ENCODE measurements around the gene SPESP1.

SPESP1 gene

DNA sequence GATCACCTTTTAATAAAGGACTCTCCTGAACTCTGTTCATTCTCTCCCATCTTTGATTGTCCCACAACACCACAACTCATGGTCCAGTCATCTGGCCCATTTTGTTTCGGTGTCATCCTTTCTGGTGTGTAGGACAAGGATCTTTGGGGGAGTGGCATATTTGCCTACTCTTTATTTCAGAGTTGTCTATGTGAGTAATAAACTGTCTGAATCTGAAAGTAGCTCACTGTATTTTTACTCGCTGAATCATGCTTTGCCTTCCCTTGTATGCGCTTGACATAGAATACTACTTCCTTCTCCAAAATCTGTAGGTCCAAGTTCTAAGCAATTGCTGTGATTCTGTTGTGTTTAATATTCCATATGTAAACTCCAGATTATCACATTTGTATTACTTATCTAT lies 54.3 kb downstream of the SPESP1 start:
- Histone ChIP-seq H3K27me3 (ENCODE audit: insufficient read depth, low read length, poor library complexity, severe bottlenecking) (no peaks in the 10 kb centered on the region), H2AFZ (ENCODE audit: low read length) (no peak overlapping the region), H3K4me2 (ENCODE audit: low read depth, low read length, poor library complexity, severe bottlenecking) (no peak overlapping the region), H3K4me1 (ENCODE audit: insufficient read depth, low read length, poor library complexity, severe bottlenecking) (no peaks in the 10 kb centered on the region), H3K9ac (ENCODE audit: low read depth, low read length, poor library complexity, severe bottlenecking) (no peak overlapping the region), H3K79me2 (ENCODE audit: insufficient read depth, low read length) (no peaks in the 10 kb centered on the region), H3K9me2 (replicated peaks; ENCODE audit: low read depth, low read length) (no peaks in the 10 kb centered on the region), H3K9me3 (ENCODE audit: insufficient read depth, low read depth, low read length) (no peaks in the 10 kb centered on the region), H3K36me3 (ENCODE audit: insufficient read depth, low read length) (no peaks in the 10 kb centered on the region), H4K20me1 (ENCODE audit: insufficient read depth, low read length, poor library complexity, severe bottlenecking) (no peaks in the 10 kb centered on the region), H3F3A (ENCODE audit: low read depth) (no peaks in the 10 kb centered on the region), H3K4me3 (ENCODE audit: low read length, poor library complexity, severe bottlenecking) (no peak overlapping the region)
- TF ChIP-seq, protein P1, sequence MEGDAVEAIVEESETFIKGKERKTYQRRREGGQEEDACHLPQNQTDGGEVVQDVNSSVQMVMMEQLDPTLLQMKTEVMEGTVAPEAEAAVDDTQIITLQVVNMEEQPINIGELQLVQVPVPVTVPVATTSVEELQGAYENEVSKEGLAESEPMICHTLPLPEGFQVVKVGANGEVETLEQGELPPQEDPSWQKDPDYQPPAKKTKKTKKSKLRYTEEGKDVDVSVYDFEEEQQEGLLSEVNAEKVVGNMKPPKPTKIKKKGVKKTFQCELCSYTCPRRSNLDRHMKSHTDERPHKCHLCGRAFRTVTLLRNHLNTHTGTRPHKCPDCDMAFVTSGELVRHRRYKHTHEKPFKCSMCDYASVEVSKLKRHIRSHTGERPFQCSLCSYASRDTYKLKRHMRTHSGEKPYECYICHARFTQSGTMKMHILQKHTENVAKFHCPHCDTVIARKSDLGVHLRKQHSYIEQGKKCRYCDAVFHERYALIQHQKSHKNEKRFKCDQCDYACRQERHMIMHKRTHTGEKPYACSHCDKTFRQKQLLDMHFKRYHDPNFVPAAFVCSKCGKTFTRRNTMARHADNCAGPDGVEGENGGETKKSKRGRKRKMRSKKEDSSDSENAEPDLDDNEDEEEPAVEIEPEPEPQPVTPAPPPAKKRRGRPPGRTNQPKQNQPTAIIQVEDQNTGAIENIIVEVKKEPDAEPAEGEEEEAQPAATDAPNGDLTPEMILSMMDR (conservative IDR thresholded peaks at IDR 0.05; ENCODE audit: low read length): no peak

DNA sequence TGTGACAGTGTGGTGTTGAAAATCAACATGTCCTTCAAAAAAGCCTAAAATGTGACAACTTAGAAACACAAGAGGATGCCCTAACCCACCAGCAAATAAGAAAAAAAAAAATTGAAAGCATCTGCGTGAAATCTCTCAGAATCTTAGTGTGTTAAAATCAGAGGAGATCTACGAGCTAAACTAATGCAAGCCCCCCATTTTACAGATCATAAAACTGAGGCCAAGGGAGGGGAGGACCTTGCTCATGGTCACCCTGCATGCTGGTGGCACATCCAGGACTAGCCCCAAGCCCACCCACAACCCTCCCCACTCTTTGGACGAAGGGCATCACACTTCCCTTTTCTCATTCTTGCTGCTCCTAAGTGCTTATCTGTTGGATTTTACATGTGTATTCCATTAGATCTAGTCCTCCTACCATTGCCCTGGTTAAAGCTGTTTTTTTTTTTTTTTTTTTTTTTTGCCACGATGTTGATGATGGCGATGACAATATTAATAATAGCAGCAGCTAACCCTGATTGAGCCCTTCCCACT lies 55.1 kb downstream of the SPESP1 start:
- H3K9ac ChIP-seq (ENCODE audit: low read depth, low read length, poor library complexity, severe bottlenecking): no peak overlapping the region
- H2AFZ ChIP-seq (ENCODE audit: low read length): no peak overlapping the region
- no peaks in the 10 kb centered on the region for H4K20me1 ChIP-seq (ENCODE audit: insufficient read depth, low read length, poor library complexity, severe bottlenecking)
- H3K36me3 ChIP-seq (ENCODE audit: insufficient read depth, low read length): no peaks in the 10 kb centered on the region
- no peaks in the 10 kb centered on the region for H3F3A ChIP-seq (ENCODE audit: low read depth)
- H3K9me3 ChIP-seq (ENCODE audit: insufficient read depth, low read depth, low read length): no peaks in the 10 kb centered on the region
- H3K4me3 ChIP-seq (ENCODE audit: low read length, poor library complexity, severe bottlenecking): no peak overlapping the region
- H3K9me2 ChIP-seq (replicated peaks; ENCODE audit: low read depth, low read length): no peaks in the 10 kb centered on the region
- H3K4me2 ChIP-seq (ENCODE audit: low read depth, low read length, poor library complexity, severe bottlenecking): no peak overlapping the region
- TF ChIP-seq, protein P1 (conservative IDR thresholded peaks at IDR 0.05; ENCODE audit: low read length): no peak
- TF ChIP-seq EZH2phosphoT487 (IDR thresholded peaks at IDR 0.05; ENCODE audit: borderline replicate concordance): no peak
- H3K27me3 ChIP-seq (ENCODE audit: insufficient read depth, low read length, poor library complexity, severe bottlenecking): no peaks in the 10 kb centered on the region
- H3K79me2 ChIP-seq (ENCODE audit: insufficient read depth, low read length): no peaks in the 10 kb centered on the region
- H3K4me1 ChIP-seq (ENCODE audit: insufficient read depth, low read length, poor library complexity, severe bottlenecking): no peaks in the 10 kb centered on the region

DNA sequence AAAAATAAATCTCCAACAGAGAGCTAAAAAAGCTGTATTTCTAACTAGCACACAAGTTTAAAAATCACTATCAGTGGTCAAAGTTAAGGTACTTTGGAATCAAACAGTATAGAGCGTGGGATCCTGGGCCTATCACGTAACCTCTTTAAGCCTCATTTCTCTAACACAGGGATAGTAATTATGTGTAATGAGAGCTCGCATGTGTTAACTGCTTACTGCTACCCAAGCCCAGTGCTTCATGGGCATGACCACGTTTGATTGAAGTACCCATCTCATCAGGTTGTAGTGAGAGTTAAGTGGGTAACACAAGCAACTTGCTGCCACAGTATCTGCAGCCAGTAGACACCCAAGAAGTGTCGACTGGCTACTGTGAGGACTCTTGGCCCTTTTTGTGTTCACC lies 56.0 kb downstream of the SPESP1 start:
- Histone ChIP-seq H3K4me2 (ENCODE audit: low read depth, low read length, poor library complexity, severe bottlenecking) (no peak overlapping the region), H3K36me3 (ENCODE audit: insufficient read depth, low read length) (no peaks in the 10 kb centered on the region), H3K27me3 (ENCODE audit: insufficient read depth, low read length, poor library complexity, severe bottlenecking) (no peaks in the 10 kb centered on the region), H3K9me3 (ENCODE audit: insufficient read depth, low read depth, low read length) (no peaks in the 10 kb centered on the region), H4K20me1 (ENCODE audit: insufficient read depth, low read length, poor library complexity, severe bottlenecking) (no peaks in the 10 kb centered on the region), H3K9me2 (replicated peaks; ENCODE audit: low read depth, low read length) (no peaks in the 10 kb centered on the region), H3K4me1 (ENCODE audit: insufficient read depth, low read length, poor library complexity, severe bottlenecking) (no peaks in the 10 kb centered on the region), H3F3A (ENCODE audit: low read depth) (no peaks in the 10 kb centered on the region), H2AFZ (ENCODE audit: low read length) (no peak overlapping the region), H3K4me3 (ENCODE audit: low read length, poor library complexity, severe bottlenecking) (no peak overlapping the region), H3K79me2 (ENCODE audit: insufficient read depth, low read length) (no peaks in the 10 kb centered on the region), H3K9ac (ENCODE audit: low read depth, low read length, poor library complexity, severe bottlenecking) (no peak overlapping the region)
- TF ChIP-seq EZH2phosphoT487 (IDR thresholded peaks at IDR 0.05; ENCODE audit: borderline replicate concordance): no peak

DNA sequence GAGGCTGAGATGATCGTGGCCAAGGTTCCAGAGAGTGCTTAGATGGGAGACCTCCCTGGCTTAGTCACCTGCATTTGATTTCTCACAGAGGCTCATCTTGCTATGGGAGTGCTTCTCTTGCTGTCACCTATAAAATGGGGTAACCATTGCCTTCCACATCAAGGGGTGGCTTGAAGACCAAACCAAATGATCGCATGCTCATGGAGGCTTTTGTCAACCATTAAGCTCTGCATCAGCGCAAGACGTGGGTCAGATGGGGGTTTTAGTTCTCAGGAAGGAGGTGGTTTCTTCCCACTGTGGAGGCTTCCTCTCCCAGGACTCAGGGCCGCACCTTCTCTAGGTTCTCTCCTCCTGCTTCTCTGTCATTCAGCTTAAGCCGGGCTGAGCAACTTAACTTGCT lies 56.8 kb downstream of the SPESP1 start:
- Histone ChIP-seq H3K9me3 (ENCODE audit: insufficient read depth, low read depth, low read length) (no peaks in the 10 kb centered on the region), H3K27me3 (ENCODE audit: insufficient read depth, low read length, poor library complexity, severe bottlenecking) (no peaks in the 10 kb centered on the region), H3K79me2 (ENCODE audit: insufficient read depth, low read length) (no peaks in the 10 kb centered on the region), H3K36me3 (ENCODE audit: insufficient read depth, low read length) (no peaks in the 10 kb centered on the region), H3K9ac (ENCODE audit: low read depth, low read length, poor library complexity, severe bottlenecking) (no peak overlapping the region), H3F3A (ENCODE audit: low read depth) (no peaks in the 10 kb centered on the region), H3K9me2 (replicated peaks; ENCODE audit: low read depth, low read length) (no peaks in the 10 kb centered on the region), H3K4me1 (ENCODE audit: insufficient read depth, low read length, poor library complexity, severe bottlenecking) (no peaks in the 10 kb centered on the region), H3K4me3 (ENCODE audit: low read length, poor library complexity, severe bottlenecking) (no peak overlapping the region), H2AFZ (ENCODE audit: low read length) (no peak overlapping the region), H4K20me1 (ENCODE audit: insufficient read depth, low read length, poor library complexity, severe bottlenecking) (no peaks in the 10 kb centered on the region), H3K4me2 (ENCODE audit: low read depth, low read length, poor library complexity, severe bottlenecking) (no peak overlapping the region)
- TF ChIP-seq, protein P1 (conservative IDR thresholded peaks at IDR 0.05; ENCODE audit: low read length): no peak
- no peak for TF ChIP-seq EZH2phosphoT487 (IDR thresholded peaks at IDR 0.05; ENCODE audit: borderline replicate concordance)
